HL-60 (cell line): Measurements from ENCODE around the gene TENM4.

Experiments used
- DNase-seq, 2 experiments: peaks; one replicate each; pipeline ENCODE4 v3.0.0-alpha.2; 2010 to 2020; ENCODE audit warnings: low read depth in 1 of 2, low spot score in 1 of 2
- H3K27ac ChIP-seq: fragments of 250-450 bp; sonication (Bioruptor Pico); replicated peaks from 2 replicates; pipeline ENCODE4 v1.5.1; 2020; ENCODE audit warnings: mild to moderate bottlenecking, moderate library complexity
- H3K27me3 ChIP-seq: fragments of 250-450 bp; sonication (Bioruptor Pico); 2 replicates; pipeline ENCODE4 v1.5.1; 2021; ENCODE audit warnings: mild to moderate bottlenecking, moderate library complexity; ENCODE audit not compliant: insufficient read depth, poor library complexity, severe bottlenecking
- H3K4me3 ChIP-seq: replicated peaks from 2 replicates; pipeline ENCODE4 v1.5.1; 2011; ENCODE audit warnings: mild to moderate bottlenecking, control low read depth, low read length; ENCODE audit not compliant: insufficient read depth
- GABPA ChIP-seq: IDR thresholded peaks from 2 replicates; pipeline ENCODE4 v1.6.1; 2012; ENCODE audit warnings: low read depth
- POLR2AphosphoS5 ChIP-seq: IDR thresholded peaks from 2 replicates; pipeline ENCODE4 v1.6.1; 2012; ENCODE audit warnings: low read depth
- SPI1 ChIP-seq: IDR thresholded peaks from 2 replicates; pipeline ENCODE4 v1.6.1; 2012; ENCODE audit warnings: low read depth, mild to moderate bottlenecking, borderline replicate concordance
- TF ChIP-seq, protein P1 (sequence below): IDR thresholded peaks from 2 replicates; pipeline ENCODE4 v1.6.1; 2012; ENCODE audit warnings: low read depth; ENCODE audit not compliant: insufficient replicate concordance
- TF ChIP-seq, protein P2 (sequence below): IDR thresholded peaks from one replicate; pipeline ENCODE4 v1.5.1; 2011; ENCODE audit warnings: low read length, control low read depth, inconsistent platforms; ENCODE audit not compliant: insufficient read depth

Gene TENM4

DNA sequence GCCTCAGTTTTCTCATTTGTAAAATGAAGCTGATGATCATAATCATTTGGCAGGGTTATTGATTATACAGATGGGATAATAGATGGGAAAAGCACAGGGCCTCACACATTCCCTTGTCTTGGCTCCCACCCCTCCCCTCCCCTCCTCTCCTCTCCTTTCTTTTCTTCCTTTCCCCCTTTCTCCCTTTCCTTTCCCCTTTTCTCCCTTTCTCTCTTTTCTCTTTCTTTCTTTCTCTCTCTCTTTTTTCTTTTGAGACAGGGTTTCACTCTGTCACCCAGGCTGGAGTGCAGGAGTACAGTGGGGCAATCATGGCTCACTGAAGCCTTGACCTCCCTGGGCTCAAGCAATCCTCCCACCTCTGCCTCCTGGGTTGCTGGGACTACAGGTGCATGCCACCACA, 705.1 kb downstream of the TENM4 start:
- Histone ChIP-seq H3K27me3 (peaks cover 3% of the 10 kb centered on the region), H3K27ac (no peak overlapping the region), H3K4me3 (no peak overlapping the region)
- no peak for DNase-seq
- no peak for TF ChIP-seq SPI1
- TF ChIP-seq GABPA: no peak
- TF ChIP-seq POLR2AphosphoS5: no peak
- TF ChIP-seq, protein P1, sequence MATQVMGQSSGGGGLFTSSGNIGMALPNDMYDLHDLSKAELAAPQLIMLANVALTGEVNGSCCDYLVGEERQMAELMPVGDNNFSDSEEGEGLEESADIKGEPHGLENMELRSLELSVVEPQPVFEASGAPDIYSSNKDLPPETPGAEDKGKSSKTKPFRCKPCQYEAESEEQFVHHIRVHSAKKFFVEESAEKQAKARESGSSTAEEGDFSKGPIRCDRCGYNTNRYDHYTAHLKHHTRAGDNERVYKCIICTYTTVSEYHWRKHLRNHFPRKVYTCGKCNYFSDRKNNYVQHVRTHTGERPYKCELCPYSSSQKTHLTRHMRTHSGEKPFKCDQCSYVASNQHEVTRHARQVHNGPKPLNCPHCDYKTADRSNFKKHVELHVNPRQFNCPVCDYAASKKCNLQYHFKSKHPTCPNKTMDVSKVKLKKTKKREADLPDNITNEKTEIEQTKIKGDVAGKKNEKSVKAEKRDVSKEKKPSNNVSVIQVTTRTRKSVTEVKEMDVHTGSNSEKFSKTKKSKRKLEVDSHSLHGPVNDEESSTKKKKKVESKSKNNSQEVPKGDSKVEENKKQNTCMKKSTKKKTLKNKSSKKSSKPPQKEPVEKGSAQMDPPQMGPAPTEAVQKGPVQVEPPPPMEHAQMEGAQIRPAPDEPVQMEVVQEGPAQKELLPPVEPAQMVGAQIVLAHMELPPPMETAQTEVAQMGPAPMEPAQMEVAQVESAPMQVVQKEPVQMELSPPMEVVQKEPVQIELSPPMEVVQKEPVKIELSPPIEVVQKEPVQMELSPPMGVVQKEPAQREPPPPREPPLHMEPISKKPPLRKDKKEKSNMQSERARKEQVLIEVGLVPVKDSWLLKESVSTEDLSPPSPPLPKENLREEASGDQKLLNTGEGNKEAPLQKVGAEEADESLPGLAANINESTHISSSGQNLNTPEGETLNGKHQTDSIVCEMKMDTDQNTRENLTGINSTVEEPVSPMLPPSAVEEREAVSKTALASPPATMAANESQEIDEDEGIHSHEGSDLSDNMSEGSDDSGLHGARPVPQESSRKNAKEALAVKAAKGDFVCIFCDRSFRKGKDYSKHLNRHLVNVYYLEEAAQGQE: no peak
- TF ChIP-seq, protein P2, sequence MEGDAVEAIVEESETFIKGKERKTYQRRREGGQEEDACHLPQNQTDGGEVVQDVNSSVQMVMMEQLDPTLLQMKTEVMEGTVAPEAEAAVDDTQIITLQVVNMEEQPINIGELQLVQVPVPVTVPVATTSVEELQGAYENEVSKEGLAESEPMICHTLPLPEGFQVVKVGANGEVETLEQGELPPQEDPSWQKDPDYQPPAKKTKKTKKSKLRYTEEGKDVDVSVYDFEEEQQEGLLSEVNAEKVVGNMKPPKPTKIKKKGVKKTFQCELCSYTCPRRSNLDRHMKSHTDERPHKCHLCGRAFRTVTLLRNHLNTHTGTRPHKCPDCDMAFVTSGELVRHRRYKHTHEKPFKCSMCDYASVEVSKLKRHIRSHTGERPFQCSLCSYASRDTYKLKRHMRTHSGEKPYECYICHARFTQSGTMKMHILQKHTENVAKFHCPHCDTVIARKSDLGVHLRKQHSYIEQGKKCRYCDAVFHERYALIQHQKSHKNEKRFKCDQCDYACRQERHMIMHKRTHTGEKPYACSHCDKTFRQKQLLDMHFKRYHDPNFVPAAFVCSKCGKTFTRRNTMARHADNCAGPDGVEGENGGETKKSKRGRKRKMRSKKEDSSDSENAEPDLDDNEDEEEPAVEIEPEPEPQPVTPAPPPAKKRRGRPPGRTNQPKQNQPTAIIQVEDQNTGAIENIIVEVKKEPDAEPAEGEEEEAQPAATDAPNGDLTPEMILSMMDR: no peak

DNA sequence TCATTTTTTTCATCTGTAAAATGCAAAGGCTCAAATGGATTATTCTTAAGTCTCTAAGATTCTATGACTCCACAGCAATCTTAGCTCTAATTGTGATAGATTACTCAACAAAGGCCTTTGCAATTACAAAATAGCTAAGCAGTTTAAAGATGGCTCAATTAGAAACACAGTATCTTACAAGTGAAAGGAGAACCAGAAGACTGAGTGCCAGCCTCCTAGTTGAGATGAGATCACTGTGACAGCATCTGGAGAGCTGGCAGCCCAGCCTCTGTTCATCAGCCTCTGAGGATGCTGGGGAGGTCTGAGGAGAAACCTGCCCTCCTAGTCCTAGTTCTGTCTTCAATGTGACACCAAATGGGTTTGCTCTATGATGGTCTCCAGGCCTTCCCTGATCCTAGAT, 707.8 kb downstream of the TENM4 start:
- Histone ChIP-seq H3K4me3 (no peak overlapping the region), H3K27me3 (peaks cover 3% of the 10 kb centered on the region), H3K27ac (no peak overlapping the region)
- no peak for DNase-seq
- TF ChIP-seq, protein P2: no peak
- TF ChIP-seq SPI1 (no peak), POLR2AphosphoS5 (no peak), GABPA (no peak)
- TF ChIP-seq, protein P1: no peak

DNA sequence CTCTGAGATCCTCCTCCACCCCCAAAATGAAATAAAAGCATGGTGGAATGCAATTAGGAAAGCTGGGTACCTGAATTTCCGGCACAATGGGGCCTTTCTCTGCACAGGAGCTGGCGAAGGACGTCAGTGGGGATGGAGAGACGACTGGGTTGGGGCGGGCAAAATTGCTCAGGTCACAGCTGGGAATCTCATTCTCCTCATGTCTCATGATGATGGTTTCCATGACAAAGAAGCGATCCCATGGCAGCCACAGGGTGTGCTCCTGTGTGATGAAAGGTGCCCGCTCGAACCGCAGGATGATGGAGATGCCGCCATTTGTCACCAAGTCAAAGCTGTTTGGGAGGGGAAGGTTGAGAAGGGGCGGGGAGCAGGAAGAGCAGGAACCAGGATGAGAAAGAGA, 708.6 kb downstream of the TENM4 start:
- Histone ChIP-seq H3K27me3 (no peaks in the 10 kb centered on the region), H3K4me3 (no peak overlapping the region), H3K27ac (no peak overlapping the region)
- no peak for TF ChIP-seq POLR2AphosphoS5
- TF ChIP-seq, protein P1: no peak
- TF ChIP-seq SPI1: no peak
- no peak for TF ChIP-seq GABPA
- TF ChIP-seq, protein P2: no peak
- DNase-seq: no peak
